RPMI7951 (cell line): ENCODE data around the gene ATAD1. TPM values are rescaled to one million over a fixed set of nuclear protein-coding genes. Genes with fewer than 3 reads are reported as not detected.
"Not testable (repeated sequence)": the region's sequence is repeated elsewhere in the genome, so short reads cannot be mapped to it uniquely, and the experiment has no call there.

Experiments used
- DNase-seq: peaks from one replicate; pipeline ENCODE4 v3.0.0-alpha.2; 2012; ENCODE audit warnings: low read depth
- total RNA-seq: library from RNA; depleted of rRNA; stranded (reverse); fragments of >200 nt; shearing (Covaris generic); gene quantifications from 2 replicates; pipeline ENCODE4 v1.2.3, GENCODE V29; 2014; rRNA removed

The ATAD1 gene
- total RNA-seq: not detected in 2 replicates

GRCh38 chr10:87817609-87818504 lies at the start of gene ATAD1:
Gene ATAD1, minus strand, starts transcription at chr10:87818226. Its CDS starts 3,627 bp downstream, at chr10:87814599.
- DNase-seq: no peak

- no peak for DNase-seq
These were observed 49.4 kb upstream of the ATAD1 start for GRCh38 chr10:87867453-87867852.

GRCh38 chr10:87866412-87866974 lies 48.5 kb upstream of the ATAD1 start:
- DNase-seq: no peak

GRCh38 chr10:87865241-87865881 lies 47.3 kb upstream of the ATAD1 start:
- DNase-seq: no peak

GRCh38 chr10:87864496-87865059 lies 46.6 kb upstream of the ATAD1 start:
- no peak for DNase-seq

GRCh38 chr10:87863951-87864495 lies 46.0 kb upstream of the ATAD1 start:
- DNase-seq: not testable (repeated sequence)

- no peak for DNase-seq
These were observed 45.3 kb upstream of the ATAD1 start, which contains the start of the genes KLLN and PTEN for GRCh38 chr10:87863053-87863943. Gene KLLN, minus strand, starts transcription at chr10:87863533. Its CDS starts 1,046 bp downstream, at chr10:87862487. Gene PTEN, plus strand, starts transcription at chr10:87863625. Its CDS starts 845 bp downstream, at chr10:87864470.

- no peak for DNase-seq
These were observed 44.6 kb upstream of the ATAD1 start for GRCh38 chr10:87862679-87863052.

GRCh38 chr10:87861953-87862678 lies 44.1 kb upstream of the ATAD1 start:
- no peak for DNase-seq

GRCh38 chr10:87861566-87861952 lies 43.5 kb upstream of the ATAD1 start:
- no peak for DNase-seq

- DNase-seq: no peak
These were observed 42.9 kb upstream of the ATAD1 start for GRCh38 chr10:87860816-87861403.

- DNase-seq: no peak
These were observed 42.2 kb upstream of the ATAD1 start for GRCh38 chr10:87860156-87860795.

- not testable (repeated sequence) for DNase-seq
These were observed 37.6 kb upstream of the ATAD1 start for GRCh38 chr10:87855665-87856064.

GRCh38 chr10:87855247-87855646 lies 37.2 kb upstream of the ATAD1 start:
- not testable (repeated sequence) for DNase-seq

GRCh38 chr10:87852089-87852488 lies 34.1 kb upstream of the ATAD1 start:
- no peak for DNase-seq

GRCh38 chr10:87850742-87851205 lies 32.7 kb upstream of the ATAD1 start:
- no peak for DNase-seq

GRCh38 chr10:87849001-87849400 lies 31.0 kb upstream of the ATAD1 start:
- DNase-seq: no peak

- DNase-seq: no peak
These were observed 29.5 kb upstream of the ATAD1 start for GRCh38 chr10:87847550-87847949.

GRCh38 chr10:87846711-87847110 lies 28.7 kb upstream of the ATAD1 start:
- DNase-seq: not testable (repeated sequence)
